Measurements from ENCODE around the gene KCND3. TPM values are rescaled to one million over a fixed set of nuclear protein-coding genes. Genes with fewer than 3 reads are reported as not detected.

Gene KCND3
- total RNA-seq: 10 to 100 TPM; 25.6 to 30.4 (median 27.9) TPM
- 11.4 TPM for polyA plus RNA-seq
- long read RNA-seq, donor 1, partial matches to known transcripts: 4 of 39 reads
- long read RNA-seq, donor 1, other reads (novel, unspliced or antisense): 35 of 39 reads
- long read RNA-seq, donor 2, partial matches to known transcripts: 0 of 16 reads
- long read RNA-seq, donor 2, other reads (novel, unspliced or antisense): 16 of 16 reads
- long read RNA-seq, donor 3, partial matches to known transcripts: 1 of 40 reads
- long read RNA-seq, donor 3, other reads (novel, unspliced or antisense): 39 of 40 reads
- long read RNA-seq, donor 4, partial matches to known transcripts: 1 of 18 reads
- long read RNA-seq, donor 4, other reads (novel, unspliced or antisense): 16 of 18 reads

DNA sequence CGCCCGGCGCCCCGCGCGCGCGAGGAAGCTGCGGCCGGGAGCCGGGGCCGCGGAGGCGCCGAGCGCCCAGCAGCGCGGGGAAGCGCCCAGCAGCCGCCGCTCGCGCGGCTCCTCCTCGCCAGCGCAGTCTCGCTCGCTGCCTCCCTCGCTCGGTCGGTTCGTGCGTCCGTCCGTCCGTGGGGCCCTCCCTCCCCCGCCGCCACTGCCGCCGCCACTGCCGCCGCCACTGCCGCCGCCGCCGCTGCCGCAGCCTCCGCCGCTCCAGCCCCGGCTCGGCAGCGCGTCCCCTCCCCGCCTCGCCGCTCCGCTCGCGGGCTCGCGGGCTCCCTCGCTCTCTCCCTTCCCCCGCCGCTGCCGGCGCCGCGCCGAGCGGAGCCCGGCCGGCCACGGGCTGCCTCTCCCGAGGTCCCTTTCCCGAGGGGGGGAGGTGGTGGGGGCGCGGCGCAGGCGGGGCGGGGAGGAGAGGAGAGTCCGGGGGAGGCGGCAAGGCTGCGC lies at the start of gene KCND3:
TSS of gene KCND3 (minus strand) at position 138 of the 495 bp plus-strand sequence.
- WGBS: under 1% methylated on average over 79 of the region's 83 CpGs
- ATAC-seq: peak; percentile 1 to 2
- Histone ChIP-seq H3K4me3 (ENCODE audit: low read length) (peak within 1 kb of the TSS; percentile 62), H3K4me1 (ENCODE audit: control insufficient read depth, insufficient read depth, low read length) (peaks cover 5% of the 10 kb centered on the region), H3K27me3 (ENCODE audit: control insufficient read depth, insufficient read depth) (no peaks in the 10 kb centered on the region), H3K27ac (ENCODE audit: low read length) (peak within 1 kb of the TSS; percentile 74), H3K9me3 (ENCODE audit: control insufficient read depth, low read length) (no peaks in the 10 kb centered on the region)
- peak; percentile 48 to 84 (median 76) for DNase-seq
- intact Hi-C loops (cut with DNase I): loop anchor here in 3 of 4 donors (5.0 to 10.0 kb wide), 6 partner anchors 85 to 348 kb away; no protein-coding TSS in a partner anchor

DNA sequence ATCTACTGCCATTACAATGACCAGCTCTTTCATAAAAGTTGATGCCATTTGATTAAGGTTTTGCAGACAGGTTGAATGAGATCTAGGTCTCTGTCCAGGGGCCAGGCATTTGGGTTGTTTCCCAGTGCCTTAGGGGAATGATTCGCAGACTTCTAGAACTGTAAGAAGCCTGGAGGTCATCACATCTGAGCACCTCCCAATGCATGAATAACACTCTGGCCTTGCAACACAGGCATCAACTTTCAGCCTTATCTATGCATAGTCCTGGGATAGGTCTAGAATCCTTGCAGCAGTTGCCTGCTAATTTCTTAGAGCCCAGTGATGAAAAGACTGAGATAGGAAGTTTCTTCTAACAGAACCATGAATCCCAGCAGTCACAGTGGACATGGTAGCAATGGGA lies 44.8 kb upstream of the KCND3 start:
- H3K27me3 ChIP-seq (ENCODE audit: control insufficient read depth, insufficient read depth): no peaks in the 10 kb centered on the region
- H3K4me3 ChIP-seq (ENCODE audit: low read length): no peak overlapping the region
- no peaks in the 10 kb centered on the region for H3K4me1 ChIP-seq (ENCODE audit: control insufficient read depth, insufficient read depth, low read length)
- no peaks in the 10 kb centered on the region for H3K9me3 ChIP-seq (ENCODE audit: control insufficient read depth, low read length)
- no peak for ATAC-seq
- intact Hi-C loops (cut with DNase I): no loop called here
- WGBS: 78% methylated on average over 1 of the region's 1 CpG
- no peak for DNase-seq
- no peak overlapping the region for H3K27ac ChIP-seq (ENCODE audit: low read length)

DNA sequence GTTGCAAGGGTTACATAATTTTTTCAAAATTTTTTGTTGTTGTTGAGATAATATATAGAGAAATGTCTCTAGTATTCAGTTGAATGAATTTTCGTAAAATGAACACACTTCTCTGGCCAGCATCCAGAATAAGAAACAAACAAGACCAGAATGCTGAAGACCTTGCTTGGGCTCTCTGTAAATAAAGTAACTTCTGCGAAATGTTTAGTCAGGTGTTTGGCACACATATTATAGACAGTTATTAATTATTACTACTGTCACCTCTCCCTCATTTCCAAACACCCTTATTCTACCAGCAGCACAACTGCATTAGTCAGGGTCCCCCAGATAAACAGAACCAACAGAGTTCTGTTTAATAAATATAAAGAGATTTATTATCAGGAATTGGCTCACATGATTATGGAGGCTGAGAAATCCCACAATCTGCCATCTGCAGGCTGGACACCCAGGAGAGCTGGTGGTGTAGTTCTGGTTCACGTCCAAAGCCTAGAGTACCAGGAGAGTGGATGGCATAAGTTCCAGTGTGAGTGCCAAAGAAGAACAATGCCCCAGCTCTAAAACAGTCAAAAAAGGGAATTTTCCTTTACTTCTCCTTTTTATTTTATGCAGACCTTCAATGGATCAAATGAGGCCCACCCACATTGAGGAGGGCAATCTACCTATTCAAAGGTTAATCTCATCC lies 44.1 kb upstream of the KCND3 start:
- H3K4me3 ChIP-seq (ENCODE audit: low read length): no peak overlapping the region
- DNase-seq (no peak), ATAC-seq (no peak)
- H3K4me1 ChIP-seq (ENCODE audit: control insufficient read depth, insufficient read depth, low read length): no peaks in the 10 kb centered on the region
- H3K27me3 ChIP-seq (ENCODE audit: control insufficient read depth, insufficient read depth): no peaks in the 10 kb centered on the region
- 65% methylated on average over 3 of the region's 3 CpGs for WGBS
- H3K27ac ChIP-seq (ENCODE audit: low read length): no peak overlapping the region
- no peaks in the 10 kb centered on the region for H3K9me3 ChIP-seq (ENCODE audit: control insufficient read depth, low read length)
- intact Hi-C loops (cut with DNase I): no loop called here

DNA sequence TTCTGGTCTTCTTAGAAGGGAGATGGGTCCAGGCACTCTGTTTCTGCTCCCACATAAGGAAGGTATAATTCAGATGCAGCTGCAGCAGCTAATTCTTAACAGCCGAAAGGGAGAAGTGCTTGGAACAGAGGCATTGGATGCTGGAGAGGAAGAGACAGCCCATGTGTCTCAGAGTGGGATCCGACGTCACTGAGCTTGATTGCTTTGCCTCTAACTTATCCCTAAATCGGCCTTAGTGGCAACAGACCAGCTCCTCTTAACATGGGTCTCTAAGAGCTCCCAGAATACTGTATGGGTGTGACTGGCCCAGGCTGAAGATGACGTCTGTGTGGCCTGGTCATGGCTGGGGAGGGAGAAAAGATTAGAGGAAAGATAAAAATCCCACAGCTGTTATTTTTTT lies 40.7 kb upstream of the KCND3 start:
- H3K4me1 ChIP-seq (ENCODE audit: control insufficient read depth, insufficient read depth, low read length): no peaks in the 10 kb centered on the region
- ATAC-seq (no peak), DNase-seq (no peak)
- no peak overlapping the region for H3K4me3 ChIP-seq (ENCODE audit: low read length)
- WGBS: 48% methylated on average over 5 of the region's 5 CpGs
- no peaks in the 10 kb centered on the region for H3K27me3 ChIP-seq (ENCODE audit: control insufficient read depth, insufficient read depth)
- H3K27ac ChIP-seq (ENCODE audit: low read length): no peak overlapping the region
- no peaks in the 10 kb centered on the region for H3K9me3 ChIP-seq (ENCODE audit: control insufficient read depth, low read length)
- intact Hi-C loops (cut with DNase I): no loop called here

DNA sequence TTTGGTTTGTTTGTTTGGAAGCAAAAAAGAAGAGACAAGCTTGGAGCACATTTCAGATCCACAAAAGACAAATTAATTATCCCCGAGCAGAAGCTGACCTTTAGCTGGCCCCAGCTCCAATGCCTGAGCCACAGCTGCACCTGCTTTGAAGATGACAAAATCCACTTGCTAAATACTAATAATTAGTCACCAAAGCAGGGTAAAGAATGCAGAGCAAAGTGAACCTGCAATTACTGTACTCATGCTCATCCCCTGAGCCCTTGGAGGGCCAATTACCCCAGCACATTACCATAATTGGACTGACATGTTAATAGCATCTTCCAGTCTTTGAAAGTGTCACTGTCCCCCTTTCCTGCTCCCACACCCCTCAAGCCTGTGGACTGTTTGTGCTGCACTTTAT lies 38.2 kb upstream of the KCND3 start:
- DNase-seq (no peak), ATAC-seq (no peak)
- Histone ChIP-seq H3K4me3 (ENCODE audit: low read length) (no peak overlapping the region), H3K9me3 (ENCODE audit: control insufficient read depth, low read length) (no peaks in the 10 kb centered on the region), H3K4me1 (ENCODE audit: control insufficient read depth, insufficient read depth, low read length) (no peaks in the 10 kb centered on the region), H3K27me3 (ENCODE audit: control insufficient read depth, insufficient read depth) (no peaks in the 10 kb centered on the region), H3K27ac (ENCODE audit: low read length) (no peak overlapping the region)
- intact Hi-C loops (cut with DNase I): no loop called here
- 64% methylated on average over 1 of the region's 1 CpG for WGBS

DNA sequence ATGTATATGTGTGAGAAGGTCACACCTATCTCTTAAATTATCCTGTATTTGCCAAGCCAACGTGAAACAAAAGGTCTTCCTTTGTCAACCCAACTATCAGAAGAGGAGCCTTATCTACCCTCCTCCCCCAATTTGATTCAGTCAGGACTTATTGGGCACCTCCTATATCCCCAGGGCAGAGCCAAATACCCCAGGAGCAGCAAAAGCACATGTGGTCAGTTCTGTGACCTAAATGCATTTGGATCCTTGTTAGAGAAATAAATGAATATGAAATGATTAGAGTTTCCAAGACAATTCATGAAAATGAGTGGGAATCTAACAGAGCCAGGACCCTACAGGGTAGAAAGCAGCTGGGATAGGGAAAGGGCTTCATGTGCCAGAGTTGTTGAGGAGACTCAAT lies 37.0 kb upstream of the KCND3 start:
- H3K27me3 ChIP-seq (ENCODE audit: control insufficient read depth, insufficient read depth): no peaks in the 10 kb centered on the region
- H3K4me1 ChIP-seq (ENCODE audit: control insufficient read depth, insufficient read depth, low read length): no peaks in the 10 kb centered on the region
- DNase-seq: no peak
- ATAC-seq: no peak
- WGBS: 35% methylated on average over 1 of the region's 1 CpG
- H3K4me3 ChIP-seq (ENCODE audit: low read length): no peak overlapping the region
- H3K9me3 ChIP-seq (ENCODE audit: control insufficient read depth, low read length): no peaks in the 10 kb centered on the region
- intact Hi-C loops (cut with DNase I): no loop called here
- no peak overlapping the region for H3K27ac ChIP-seq (ENCODE audit: low read length)

DNA sequence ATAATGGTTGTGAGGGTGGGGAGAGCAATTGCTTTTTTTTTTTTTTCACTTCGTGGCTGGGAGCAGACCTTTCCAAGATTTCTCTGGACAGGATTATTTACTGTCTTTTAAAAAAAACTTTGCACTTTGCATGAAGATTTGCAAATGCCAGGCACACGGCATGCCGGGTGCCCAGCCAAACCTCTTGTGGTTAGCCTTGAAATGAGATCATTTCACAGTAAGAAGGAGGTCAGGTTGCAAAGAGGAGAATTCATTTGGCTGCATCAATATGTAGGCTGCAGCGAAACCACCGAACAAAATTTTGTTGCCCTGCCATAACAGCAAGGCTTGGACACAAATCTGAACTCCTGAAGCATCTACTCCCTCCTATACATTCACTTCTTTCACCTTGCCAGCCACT lies 36.5 kb upstream of the KCND3 start:
- intact Hi-C loops (cut with DNase I): no loop called here
- Histone ChIP-seq H3K4me1 (ENCODE audit: control insufficient read depth, insufficient read depth, low read length) (no peaks in the 10 kb centered on the region), H3K27ac (ENCODE audit: low read length) (no peak overlapping the region), H3K4me3 (ENCODE audit: low read length) (no peak overlapping the region), H3K27me3 (ENCODE audit: control insufficient read depth, insufficient read depth) (no peaks in the 10 kb centered on the region), H3K9me3 (ENCODE audit: control insufficient read depth, low read length) (no peaks in the 10 kb centered on the region)
- DNase-seq: no peak
- ATAC-seq: no peak
- 62% methylated on average over 5 of the region's 5 CpGs for WGBS

DNA sequence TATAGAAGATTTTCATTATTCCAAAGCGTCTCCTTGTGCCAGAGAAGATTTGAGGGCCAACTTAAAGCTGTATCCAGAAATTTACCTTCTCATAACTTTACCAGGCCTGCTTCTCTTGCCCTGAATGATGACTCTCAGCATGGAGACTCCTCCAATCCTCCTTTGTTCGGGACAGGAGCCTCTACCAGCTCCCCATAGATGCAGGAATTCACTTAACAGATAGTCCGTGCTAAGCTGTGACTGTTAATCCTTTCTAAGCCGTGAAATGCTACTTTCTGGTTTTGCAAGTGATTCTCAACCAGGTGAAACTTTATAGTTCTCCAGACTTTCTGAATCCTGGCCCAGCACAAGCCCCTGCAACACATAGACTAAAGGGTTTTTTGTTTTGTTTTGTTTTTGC lies 31.8 kb upstream of the KCND3 start:
- no peaks in the 10 kb centered on the region for H3K27me3 ChIP-seq (ENCODE audit: control insufficient read depth, insufficient read depth)
- H3K4me3 ChIP-seq (ENCODE audit: low read length): no peak overlapping the region
- no peaks in the 10 kb centered on the region for H3K9me3 ChIP-seq (ENCODE audit: control insufficient read depth, low read length)
- DNase-seq (no peak), ATAC-seq (no peak)
- intact Hi-C loops (cut with DNase I): no loop called here
- no peak overlapping the region for H3K27ac ChIP-seq (ENCODE audit: low read length)
- WGBS: 52% methylated on average over 4 of the region's 4 CpGs
- H3K4me1 ChIP-seq (ENCODE audit: control insufficient read depth, insufficient read depth, low read length): no peaks in the 10 kb centered on the region

DNA sequence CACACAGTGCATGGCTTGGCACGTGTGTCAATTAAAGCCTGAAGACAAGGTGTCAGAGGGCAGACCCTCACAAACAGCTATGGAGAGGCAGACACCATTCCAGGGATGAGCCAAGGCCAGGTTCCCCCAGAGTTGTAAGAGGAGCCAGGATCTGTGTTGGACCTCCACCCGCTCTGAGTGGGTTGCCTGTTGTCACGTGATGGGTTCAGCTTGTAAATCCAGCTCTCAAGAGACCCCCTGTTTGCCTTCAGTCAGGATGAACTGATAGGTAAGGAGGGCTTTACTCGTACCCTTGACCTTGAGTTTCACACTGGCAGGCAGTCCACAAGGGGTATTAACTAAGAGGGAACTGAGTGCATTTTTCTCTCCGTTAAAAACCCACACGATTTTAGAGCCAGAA lies 27.7 kb upstream of the KCND3 start:
- Histone ChIP-seq H3K9me3 (ENCODE audit: control insufficient read depth, low read length) (no peaks in the 10 kb centered on the region), H3K27ac (ENCODE audit: low read length) (no peak overlapping the region), H3K27me3 (ENCODE audit: control insufficient read depth, insufficient read depth) (no peaks in the 10 kb centered on the region), H3K4me1 (ENCODE audit: control insufficient read depth, insufficient read depth, low read length) (no peaks in the 10 kb centered on the region), H3K4me3 (ENCODE audit: low read length) (no peak overlapping the region)
- ATAC-seq (no peak), DNase-seq (no peak)
- WGBS: 69% methylated on average over 6 of the region's 6 CpGs
- intact Hi-C loops (cut with DNase I): no loop called here

DNA sequence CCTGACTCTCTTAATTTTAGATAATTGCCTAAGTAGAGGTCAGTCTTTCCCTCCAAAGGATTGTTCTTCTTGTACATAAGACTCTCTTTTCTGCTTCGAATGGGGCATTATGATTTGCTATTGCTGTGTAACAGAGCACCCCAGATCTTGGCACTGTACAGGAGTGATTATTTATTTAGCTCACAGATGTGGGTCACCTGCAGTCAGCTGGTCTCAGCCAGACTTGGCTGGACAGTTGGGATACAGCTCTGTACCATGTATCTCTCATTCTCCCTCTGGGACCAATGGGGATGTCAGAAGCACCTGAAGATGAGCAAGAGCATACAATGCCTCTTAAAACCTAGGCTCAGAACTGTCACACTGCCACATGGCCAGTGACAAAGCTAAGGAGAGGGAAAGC lies 23.4 kb upstream of the KCND3 start:
- WGBS: 71% methylated on average over 1 of the region's 1 CpG
- DNase-seq: no peak
- intact Hi-C loops (cut with DNase I): no loop called here
- no peak for ATAC-seq
- no peaks in the 10 kb centered on the region for H3K27me3 ChIP-seq (ENCODE audit: control insufficient read depth, insufficient read depth)
- no peaks in the 10 kb centered on the region for H3K9me3 ChIP-seq (ENCODE audit: control insufficient read depth, low read length)
- no peak overlapping the region for H3K27ac ChIP-seq (ENCODE audit: low read length)
- no peaks in the 10 kb centered on the region for H3K4me1 ChIP-seq (ENCODE audit: control insufficient read depth, insufficient read depth, low read length)
- H3K4me3 ChIP-seq (ENCODE audit: low read length): no peak overlapping the region

DNA sequence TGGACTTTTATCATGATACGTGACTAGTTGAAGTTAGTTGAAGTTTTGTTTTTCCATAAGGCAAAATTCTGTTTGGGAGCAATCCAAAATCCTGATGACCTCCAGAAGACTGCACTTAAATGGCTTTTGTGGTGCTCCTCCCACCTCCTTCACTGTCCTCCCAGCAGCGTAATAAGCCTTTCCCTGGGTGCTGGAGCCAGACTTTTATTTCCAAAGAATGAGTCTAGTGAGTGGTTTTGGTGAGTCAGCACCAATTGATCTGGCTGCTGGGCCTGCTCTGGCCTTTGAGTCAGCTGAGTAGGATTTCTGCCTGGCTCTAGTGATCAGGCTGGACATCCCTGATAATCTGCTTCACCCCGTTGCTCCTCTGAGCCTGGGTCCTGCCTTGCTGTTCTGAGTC lies 21.7 kb upstream of the KCND3 start:
- DNase-seq: peak; percentile 33 to 61 (median 40)
- Histone ChIP-seq H3K4me3 (ENCODE audit: low read length) (no peak overlapping the region), H3K27me3 (ENCODE audit: control insufficient read depth, insufficient read depth) (no peaks in the 10 kb centered on the region), H3K27ac (ENCODE audit: low read length) (no peak overlapping the region), H3K4me1 (ENCODE audit: control insufficient read depth, insufficient read depth, low read length) (no peaks in the 10 kb centered on the region), H3K9me3 (ENCODE audit: control insufficient read depth, low read length) (no peaks in the 10 kb centered on the region)
- peak; percentile 62 to 83 for ATAC-seq
- WGBS: 46% methylated on average over 3 of the region's 3 CpGs
- intact Hi-C loops (cut with DNase I): no loop called here
